GM18526 (cell line): ENCODE measurements around the gene CDK15.

Experiments
- POLR2A ChIP-seq: IDR thresholded peaks from 3 replicates; pipeline ENCODE4 v1.6.1; 2011; ENCODE audit not compliant: insufficient read length; ENCODE audit errors: extremely low read depth

Gene CDK15

GRCh38 chr2:201806442-201807170, at the start of gene CDK15:
TSS of gene CDK15 (plus strand) at chr2:201806537. CDS start at chr2:201806665, 128 bp downstream.
- no peak for TF ChIP-seq POLR2A

DNA sequence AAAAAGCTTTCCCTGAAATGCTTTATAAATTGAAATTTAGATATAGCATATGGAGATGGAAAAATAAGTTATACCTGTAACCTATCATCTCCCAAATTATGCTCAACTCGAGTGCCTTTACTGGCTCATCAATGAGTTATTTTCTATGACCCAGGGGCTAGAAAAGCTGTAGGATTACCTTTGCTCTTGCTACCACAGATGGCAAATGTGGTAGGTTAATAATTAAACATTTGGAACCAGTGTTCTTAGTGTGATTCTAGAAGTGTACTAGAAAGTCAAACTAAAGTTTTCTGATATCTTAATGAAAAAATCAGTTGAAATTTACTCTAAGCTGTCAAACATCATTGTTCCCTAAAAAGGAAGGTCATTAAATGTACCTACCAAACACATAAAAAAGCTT, 48.1 kb upstream of the CDK15 start:
- TF ChIP-seq POLR2A = no peak

GRCh38 chr2:201758873-201759272, 47.5 kb upstream of the CDK15 start:
- TF ChIP-seq POLR2A = no peak

DNA sequence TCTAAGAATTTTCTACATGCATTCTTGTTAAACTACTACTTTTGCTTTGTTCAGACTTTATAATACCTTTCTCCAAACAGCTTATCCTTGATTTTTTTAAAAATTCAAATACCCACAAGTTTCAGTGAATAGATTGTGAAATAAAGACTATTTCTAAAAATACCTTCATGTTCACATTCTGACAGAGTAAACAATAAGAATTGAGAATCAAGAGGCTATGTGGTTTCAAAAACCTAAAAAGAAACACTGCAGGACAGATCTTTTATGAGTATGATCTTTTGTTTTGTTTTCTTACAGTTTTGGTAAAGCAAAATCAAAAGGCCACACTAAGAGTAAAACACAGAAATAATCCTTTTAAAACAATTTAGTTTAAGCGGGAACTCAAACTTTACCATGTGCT, 46.8 kb upstream of the CDK15 start:
- no peak for TF ChIP-seq POLR2A

GRCh38 chr2:201761101-201761500, 45.2 kb upstream of the CDK15 start:
- no peak for TF ChIP-seq POLR2A

- TF ChIP-seq POLR2A = no peak
These were observed 40.5 kb upstream of the CDK15 start for GRCh38 chr2:201765799-201766198.

GRCh38 chr2:201768918-201769317, 37.4 kb upstream of the CDK15 start:
- TF ChIP-seq POLR2A = no peak

- TF ChIP-seq POLR2A = no peak
These were observed 36.5 kb upstream of the CDK15 start for GRCh38 chr2:201769666-201770373.

DNA sequence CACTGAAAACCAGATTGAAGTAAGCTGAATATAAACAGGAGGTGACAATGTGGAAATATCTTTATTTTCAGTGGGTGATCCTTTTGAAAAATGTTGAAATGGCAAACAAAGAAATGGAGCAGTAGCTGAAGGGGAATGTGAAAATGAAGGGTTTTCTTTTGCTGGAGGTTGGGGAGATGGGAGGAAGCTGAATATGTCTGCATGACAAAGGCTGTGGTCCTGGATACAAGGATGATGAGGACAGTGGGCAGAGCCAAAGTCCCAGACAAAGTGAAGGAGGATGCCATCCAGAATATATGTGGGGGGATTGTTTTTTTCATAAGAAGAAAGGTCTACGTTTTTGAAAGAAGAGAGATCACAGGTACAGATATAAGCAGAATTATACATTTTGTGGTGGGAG, 32.3 kb upstream of the CDK15 start:
- no peak for TF ChIP-seq POLR2A

GRCh38 chr2:201774546-201774945, 31.8 kb upstream of the CDK15 start:
- TF ChIP-seq POLR2A = no peak

GRCh38 chr2:201775326-201775725, 31.0 kb upstream of the CDK15 start:
- TF ChIP-seq POLR2A = no peak

DNA sequence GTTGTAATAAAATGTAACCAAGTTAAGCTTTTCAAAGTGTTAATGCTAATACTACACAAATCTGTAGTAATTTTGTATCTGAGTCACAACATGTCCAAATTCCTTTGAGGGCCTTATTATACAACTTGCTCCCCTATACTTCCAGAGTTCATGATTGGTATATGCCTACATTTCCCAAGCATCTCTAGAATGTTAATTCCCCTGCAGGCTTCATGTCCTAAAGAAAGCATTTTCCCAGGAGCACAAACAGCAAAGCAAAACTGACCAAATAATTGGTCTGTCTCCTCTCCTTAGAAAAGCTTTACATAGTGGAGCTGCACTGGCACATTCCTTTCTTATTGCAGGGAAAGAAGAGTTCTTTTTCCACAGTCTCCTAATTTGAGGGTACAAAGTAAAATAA, 29.3 kb upstream of the CDK15 start:
- no peak for TF ChIP-seq POLR2A

- no peak for TF ChIP-seq POLR2A
These were observed 28.5 kb upstream of the CDK15 start for GRCh38 chr2:201777869-201778268.

DNA sequence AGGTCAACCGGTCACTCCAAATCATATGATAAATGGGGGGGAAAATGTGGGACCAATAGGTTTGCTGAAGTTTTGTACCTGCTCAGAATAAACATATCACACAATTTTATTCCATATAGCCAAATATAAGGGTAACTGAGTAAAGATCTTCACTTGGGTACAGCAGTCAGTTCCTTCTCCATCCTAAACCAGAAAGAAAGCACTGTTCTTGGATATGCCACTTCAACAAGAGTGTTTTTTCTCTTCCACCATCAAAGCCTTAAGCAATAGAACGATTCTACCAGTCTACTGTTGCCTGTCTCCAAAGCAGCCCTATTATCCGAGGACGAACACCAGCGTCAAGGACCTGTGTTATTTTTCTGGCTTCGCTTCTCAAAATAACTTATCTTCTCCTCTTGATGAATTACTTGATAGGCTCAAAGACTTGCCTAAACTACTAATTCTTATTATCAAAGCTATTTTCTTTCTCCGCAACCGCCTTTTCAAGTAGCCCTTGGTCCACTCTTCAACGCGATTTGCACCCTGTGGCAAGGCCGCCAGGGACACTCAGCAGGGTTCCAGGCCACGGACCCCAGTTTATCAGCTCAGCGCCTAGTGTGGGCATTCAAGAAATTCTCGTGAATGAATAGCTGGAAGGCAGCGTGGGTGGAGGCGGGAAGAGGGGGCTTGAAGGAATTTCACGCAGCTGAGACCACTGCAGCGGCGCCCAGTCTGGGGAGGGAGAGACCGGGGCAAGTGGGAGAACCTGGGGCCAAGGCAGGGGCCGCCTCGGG, 26.2 kb upstream of the CDK15 start:
- no peak for TF ChIP-seq POLR2A

DNA sequence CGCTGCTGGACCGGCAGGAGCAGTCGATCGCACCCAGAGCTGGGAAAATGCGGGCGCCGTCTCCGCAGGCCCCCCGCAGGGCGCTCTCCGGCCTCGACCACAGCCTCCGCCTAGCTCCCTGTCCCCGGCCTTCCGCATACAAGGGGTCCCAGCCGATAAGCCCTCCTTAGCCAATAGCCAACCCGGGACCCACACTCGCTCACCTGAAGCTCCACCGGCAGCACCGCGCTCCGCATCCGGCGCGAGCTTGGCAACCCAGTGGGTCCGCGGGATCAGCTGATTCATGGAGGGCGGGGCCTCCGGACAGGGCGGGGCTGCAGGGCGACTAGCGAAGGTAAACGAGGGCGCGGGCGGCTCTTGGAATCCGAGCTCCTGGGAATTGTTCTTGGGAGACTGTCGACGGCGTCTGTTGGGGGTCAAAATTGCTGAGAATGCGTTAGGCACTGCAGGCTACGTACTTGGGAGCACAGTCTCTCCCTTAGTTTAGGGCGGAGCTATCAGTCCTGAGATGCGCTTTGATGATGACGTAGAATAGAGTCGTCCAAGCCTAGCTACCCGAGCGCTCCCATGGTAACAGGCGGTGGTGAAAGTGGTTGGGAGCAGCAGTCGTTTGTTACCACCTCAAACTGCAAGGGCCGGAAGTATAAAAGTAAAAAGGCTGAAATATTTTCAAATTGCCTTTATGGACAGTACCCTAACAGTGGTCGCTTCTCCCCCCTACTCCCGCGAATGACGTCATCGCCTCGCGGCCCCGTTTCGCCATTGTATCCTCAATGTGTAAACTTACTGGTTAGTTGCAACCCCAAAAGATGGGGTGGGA, 25.5 kb upstream of the CDK15 start, which contains the start of gene ALS2:
Gene ALS2 (minus strand): TSS at position 260 of the 820 bp plus-strand sequence. CDS start 12,048 bp downstream, outside the sequence.
- peak; percentile 61 for TF ChIP-seq POLR2A

DNA sequence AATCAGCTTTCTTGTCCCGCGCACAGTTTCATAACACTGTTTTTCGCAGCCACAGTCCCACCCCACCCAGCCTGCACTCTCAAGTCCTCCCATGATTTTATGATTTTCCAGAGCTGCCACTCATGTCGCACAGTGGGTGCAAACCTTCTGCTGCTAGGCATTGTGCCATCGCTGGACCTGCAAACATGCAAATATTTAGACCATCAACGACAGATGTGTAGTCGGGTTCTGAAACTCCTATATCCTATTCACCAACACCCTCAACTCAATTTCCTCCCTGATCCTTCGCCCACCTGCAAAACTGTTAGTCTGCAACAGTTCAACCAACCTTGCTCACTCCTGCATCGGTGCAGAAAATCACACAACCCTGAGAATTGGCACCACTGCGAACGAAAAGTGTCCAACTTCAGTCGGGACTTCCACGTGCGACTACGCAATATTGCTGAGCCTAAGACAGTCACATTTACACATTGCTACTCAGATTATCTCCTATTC, 24.7 kb upstream of the CDK15 start:
- TF ChIP-seq POLR2A = no peak
